ENCODE results near the gene FAM76A. TPM values are rescaled to one million over a fixed set of nuclear protein-coding genes. Genes with fewer than 3 reads are reported as not detected.

FAM76A gene
- total RNA-seq, 1 experiment from 2014 or later: 9.7 TPM

- Mint-ChIP-seq H3K36me3 (ENCODE audit: insufficient read depth, unreplicated experiment) (no peaks in the 10 kb centered on the region), H3K9me3 (ENCODE audit: unreplicated experiment) (peaks cover 16% of the 10 kb centered on the region), H3K27ac (ENCODE audit: low read depth, unreplicated experiment) (no peak overlapping the region), H3K4me3 (ENCODE audit: unreplicated experiment) (no peak overlapping the region), H3K27me3 (ENCODE audit: insufficient read depth, unreplicated experiment) (peaks cover 53% of the 10 kb centered on the region), H3K4me1 (ENCODE audit: insufficient read depth, unreplicated experiment) (no peaks in the 10 kb centered on the region)
- TF ChIP-seq CTCF (IDR thresholded peaks at IDR 0.05; ENCODE audit: unreplicated experiment): no peak
- CTCF ChIA-PET: no interaction called here
- BruUV-seq (replicated peaks): no TSS peak
- DNase-seq (ENCODE audit: unreplicated experiment): no peak
- intact Hi-C loops (cut with micrococcal nuclease): no loop called here
- POLR2A ChIA-PET: interaction anchor here (1.5 kb wide), 1 partner anchor 9 kb away, joined by 4 read pairs; the partner anchor contains the start of gene FAM76A
These were observed 9.4 kb upstream of the FAM76A start for GRCh38 chr1:27716262-27716895.

GRCh38 chr1:27719286-27720251, 6.2 kb upstream of the FAM76A start:
- no peak overlapping the region for H3K27ac Mint-ChIP-seq (ENCODE audit: low read depth, unreplicated experiment)
- BruUV-seq (replicated peaks): no TSS peak
- H3K27me3 Mint-ChIP-seq (ENCODE audit: insufficient read depth, unreplicated experiment): peaks cover 53% of the 10 kb centered on the region
- no peak overlapping the region for H3K4me3 Mint-ChIP-seq (ENCODE audit: unreplicated experiment)
- DNase-seq (ENCODE audit: unreplicated experiment): peak; percentile 10
- CTCF ChIA-PET: interaction anchor here (0.7 to 1.3 kb wide), 7 partner anchors 10 to 423 kb away, joined by 3 to 9 read pairs (median 4); no protein-coding TSS in a partner anchor
- H3K4me1 Mint-ChIP-seq (ENCODE audit: insufficient read depth, unreplicated experiment): no peaks in the 10 kb centered on the region
- POLR2A ChIA-PET: interaction anchor here (0.6 to 1.0 kb wide), 4 partner anchors 23 to 770 kb away, joined by 3 read pairs; no protein-coding TSS in a partner anchor
- no peaks in the 10 kb centered on the region for H3K36me3 Mint-ChIP-seq (ENCODE audit: insufficient read depth, unreplicated experiment)
- H3K9me3 Mint-ChIP-seq (ENCODE audit: unreplicated experiment): peaks cover 16% of the 10 kb centered on the region
- TF ChIP-seq CTCF (IDR thresholded peaks at IDR 0.05; ENCODE audit: unreplicated experiment): peak; percentile 14
- intact Hi-C loops (cut with micrococcal nuclease): loop anchor here (1.0 to 10.0 kb wide), 2 partner anchors 50 to 115 kb away; partner anchors contain the start of gene PPP1R8

- BruUV-seq (replicated peaks): TSS peak; percentile 94
- peaks cover 9% of the 10 kb centered on the region for H3K27me3 Mint-ChIP-seq (ENCODE audit: insufficient read depth, unreplicated experiment)
- H3K9me3 Mint-ChIP-seq (ENCODE audit: unreplicated experiment): no peaks in the 10 kb centered on the region
- no peak for TF ChIP-seq CTCF (IDR thresholded peaks at IDR 0.05; ENCODE audit: unreplicated experiment)
- H3K27ac Mint-ChIP-seq (ENCODE audit: low read depth, unreplicated experiment): peak overlapping the region; percentile 100
- peak; percentile 75 for DNase-seq (ENCODE audit: unreplicated experiment)
- H3K36me3 Mint-ChIP-seq (ENCODE audit: insufficient read depth, unreplicated experiment): peaks cover 27% of the 10 kb centered on the region
- ChIA-PET CTCF (interaction anchor here (0.5 to 1.7 kb wide), 12 partner anchors 17 to 471 kb away, joined by 3 to 10 read pairs (median 4); partner anchors contain the start of genes AHDC1 and STX12), POLR2A (interaction anchor here (0.6 to 5.5 kb wide), 22 partner anchors 9 to 713 kb away, joined by 3 to 71 read pairs (median 4); partner anchors contain the start of genes IFI6, MAP3K6, PPP1R8 and SLC9A1)
- H3K4me3 Mint-ChIP-seq (ENCODE audit: unreplicated experiment): peak overlapping the region; percentile 88
- H3K4me1 Mint-ChIP-seq (ENCODE audit: insufficient read depth, unreplicated experiment): peaks cover 10% of the 10 kb centered on the region
- intact Hi-C loops (cut with micrococcal nuclease): loop anchor here (2.0 to 10.0 kb wide), 2 partner anchors 52 to 110 kb away; partner anchors contain the start of genes IFI6 and PPP1R8
These were observed 794 bp upstream of the FAM76A start for GRCh38 chr1:27724961-27725373.

Data from MCF 10A (cell line).